Activated CD4-positive, alpha-beta T cell treated with anti-CD3 and anti-CD28 coated beads, Interleukin-2, amount 10 ng/mL, durations not matched to agents 24 days and 14 days (primary cell): Measurements from ENCODE around the gene UBA1. TPM values are rescaled to one million over a fixed set of nuclear protein-coding genes. Genes with fewer than 3 reads are reported as not detected.

Source experiments
- DNase-seq: peaks from one replicate; pipeline ENCODE4 v3.0.0; 2022
- H3K27ac Mint-ChIP-seq: one replicate; pipeline ENCODE4 v1.8.0; 2022; ENCODE audit warnings: mild to moderate bottlenecking, mixed read lengths
- H3K27me3 Mint-ChIP-seq: one replicate; pipeline ENCODE4 v1.8.0; 2022; ENCODE audit warnings: mixed read lengths
- H3K36me3 Mint-ChIP-seq: one replicate; pipeline ENCODE4 v1.8.0; 2022; ENCODE audit warnings: low read depth, mild to moderate bottlenecking, mixed read lengths
- H3K4me1 Mint-ChIP-seq: one replicate; pipeline ENCODE4 v1.8.0; 2021; ENCODE audit warnings: mixed read lengths
- H3K4me3 Mint-ChIP-seq: one replicate; pipeline ENCODE4 v1.8.0; 2022; ENCODE audit warnings: mild to moderate bottlenecking, moderate library complexity, mixed read lengths
- H3K9me3 Mint-ChIP-seq: one replicate; pipeline ENCODE4 v1.8.0; 2021; ENCODE audit warnings: mixed read lengths
- intact Hi-C: fragments of 100-400 bp; cut with micrococcal nuclease; formaldehyde crosslinking; loops from one replicate; pipeline ENCODE4 v1.15.1; 2023
- total RNA-seq: library from RNA; stranded (reverse); gene quantifications from 2 replicates; pipeline ENCODE4 v1.2.3, GENCODE V29; 2022

Gene UBA1
- total RNA-seq, 1 donor from 2014 or later = 246 TPM

GRCh38 chrX:47158781-47159180 lies 34.8 kb upstream of the UBA1 start:
- no peaks in the 10 kb centered on the region for H3K27me3 Mint-ChIP-seq
- no peak overlapping the region for H3K4me3 Mint-ChIP-seq
- intact Hi-C loops = no loop called here
- H3K27ac Mint-ChIP-seq = no peak overlapping the region
- no peaks in the 10 kb centered on the region for H3K9me3 Mint-ChIP-seq
- peaks cover 2% of the 10 kb centered on the region for H3K4me1 Mint-ChIP-seq
- peaks cover 23% of the 10 kb centered on the region for H3K36me3 Mint-ChIP-seq
- DNase-seq = no peak

- Mint-ChIP-seq H3K27me3 (no peaks in the 10 kb centered on the region), H3K4me1 (peaks cover 2% of the 10 kb centered on the region), H3K9me3 (no peaks in the 10 kb centered on the region), H3K36me3 (peaks cover 30% of the 10 kb centered on the region), H3K27ac (no peak overlapping the region), H3K4me3 (no peak overlapping the region)
- intact Hi-C loops = no loop called here
- DNase-seq = no peak
These were observed 32.8 kb upstream of the UBA1 start for GRCh38 chrX:47160781-47161180.

GRCh38 chrX:47162927-47163583 lies 30.6 kb upstream of the UBA1 start:
- peaks cover 2% of the 10 kb centered on the region for H3K4me1 Mint-ChIP-seq
- H3K27ac Mint-ChIP-seq = no peak overlapping the region
- intact Hi-C loops = no loop called here
- H3K27me3 Mint-ChIP-seq = no peaks in the 10 kb centered on the region
- H3K4me3 Mint-ChIP-seq = no peak overlapping the region
- no peaks in the 10 kb centered on the region for H3K9me3 Mint-ChIP-seq
- peaks cover 18% of the 10 kb centered on the region for H3K36me3 Mint-ChIP-seq
- DNase-seq = no peak

- Mint-ChIP-seq H3K36me3 (peaks cover 23% of the 10 kb centered on the region), H3K9me3 (no peaks in the 10 kb centered on the region), H3K27me3 (no peaks in the 10 kb centered on the region), H3K4me1 (peaks cover 2% of the 10 kb centered on the region), H3K27ac (no peak overlapping the region), H3K4me3 (no peak overlapping the region)
- DNase-seq = no peak
- intact Hi-C loops = no loop called here
These were observed 29.2 kb upstream of the UBA1 start for GRCh38 chrX:47164420-47164819.

- H3K27me3 Mint-ChIP-seq = no peaks in the 10 kb centered on the region
- H3K4me1 Mint-ChIP-seq = peaks cover 2% of the 10 kb centered on the region
- no peak overlapping the region for H3K4me3 Mint-ChIP-seq
- intact Hi-C loops = no loop called here
- H3K27ac Mint-ChIP-seq = no peak overlapping the region
- H3K9me3 Mint-ChIP-seq = no peaks in the 10 kb centered on the region
- peaks cover 23% of the 10 kb centered on the region for H3K36me3 Mint-ChIP-seq
- no peak for DNase-seq
These were observed 27.5 kb upstream of the UBA1 start for GRCh38 chrX:47166126-47166525.

- no peaks in the 10 kb centered on the region for H3K27me3 Mint-ChIP-seq
- peak overlapping the region; percentile 59 for H3K27ac Mint-ChIP-seq
- no peaks in the 10 kb centered on the region for H3K4me1 Mint-ChIP-seq
- H3K9me3 Mint-ChIP-seq = no peaks in the 10 kb centered on the region
- H3K36me3 Mint-ChIP-seq = peaks cover 25% of the 10 kb centered on the region
- no peak overlapping the region for H3K4me3 Mint-ChIP-seq
- DNase-seq = no peak
- intact Hi-C loops = no loop called here
These were observed 25.0 kb upstream of the UBA1 start for GRCh38 chrX:47168495-47169073.

- Mint-ChIP-seq H3K9me3 (no peaks in the 10 kb centered on the region), H3K27ac (no peak overlapping the region), H3K27me3 (no peaks in the 10 kb centered on the region), H3K4me3 (no peak overlapping the region), H3K36me3 (peaks cover 23% of the 10 kb centered on the region), H3K4me1 (no peaks in the 10 kb centered on the region)
- intact Hi-C loops = no loop called here
- no peak for DNase-seq
These were observed 24.4 kb upstream of the UBA1 start for GRCh38 chrX:47169273-47169672.

- intact Hi-C loops = no loop called here
- no peak for DNase-seq
- no peaks in the 10 kb centered on the region for H3K9me3 Mint-ChIP-seq
- H3K4me3 Mint-ChIP-seq = no peak overlapping the region
- no peaks in the 10 kb centered on the region for H3K27me3 Mint-ChIP-seq
- H3K36me3 Mint-ChIP-seq = peaks cover 19% of the 10 kb centered on the region
- H3K27ac Mint-ChIP-seq = no peak overlapping the region
- H3K4me1 Mint-ChIP-seq = no peaks in the 10 kb centered on the region
These were observed 23.7 kb upstream of the UBA1 start for GRCh38 chrX:47169726-47170515.

- no peak overlapping the region for H3K27ac Mint-ChIP-seq
- DNase-seq = no peak
- intact Hi-C loops = no loop called here
- no peaks in the 10 kb centered on the region for H3K9me3 Mint-ChIP-seq
- no peaks in the 10 kb centered on the region for H3K27me3 Mint-ChIP-seq
- H3K36me3 Mint-ChIP-seq = peaks cover 21% of the 10 kb centered on the region
- H3K4me1 Mint-ChIP-seq = no peaks in the 10 kb centered on the region
- no peak overlapping the region for H3K4me3 Mint-ChIP-seq
These were observed 22.6 kb upstream of the UBA1 start for GRCh38 chrX:47170861-47171692.

- intact Hi-C loops = no loop called here
- Mint-ChIP-seq H3K36me3 (peaks cover 28% of the 10 kb centered on the region), H3K4me3 (no peak overlapping the region), H3K27ac (no peak overlapping the region), H3K9me3 (no peaks in the 10 kb centered on the region), H3K27me3 (no peaks in the 10 kb centered on the region), H3K4me1 (no peaks in the 10 kb centered on the region)
- DNase-seq = no peak
These were observed 21.6 kb upstream of the UBA1 start for GRCh38 chrX:47171996-47172395.

GRCh38 chrX:47172549-47172948 lies 21.1 kb upstream of the UBA1 start:
- H3K36me3 Mint-ChIP-seq = peaks cover 28% of the 10 kb centered on the region
- DNase-seq = no peak
- H3K4me3 Mint-ChIP-seq = no peak overlapping the region
- H3K4me1 Mint-ChIP-seq = no peaks in the 10 kb centered on the region
- H3K27me3 Mint-ChIP-seq = no peaks in the 10 kb centered on the region
- H3K27ac Mint-ChIP-seq = no peak overlapping the region
- intact Hi-C loops = no loop called here
- H3K9me3 Mint-ChIP-seq = no peaks in the 10 kb centered on the region

- no peaks in the 10 kb centered on the region for H3K9me3 Mint-ChIP-seq
- peaks cover 32% of the 10 kb centered on the region for H3K36me3 Mint-ChIP-seq
- no peak overlapping the region for H3K27ac Mint-ChIP-seq
- H3K27me3 Mint-ChIP-seq = no peaks in the 10 kb centered on the region
- intact Hi-C loops = no loop called here
- DNase-seq = no peak
- no peaks in the 10 kb centered on the region for H3K4me1 Mint-ChIP-seq
- no peak overlapping the region for H3K4me3 Mint-ChIP-seq
These were observed 20.4 kb upstream of the UBA1 start for GRCh38 chrX:47172971-47173792.

- H3K27ac Mint-ChIP-seq = no peak overlapping the region
- no peaks in the 10 kb centered on the region for H3K27me3 Mint-ChIP-seq
- no peaks in the 10 kb centered on the region for H3K9me3 Mint-ChIP-seq
- no peaks in the 10 kb centered on the region for H3K4me1 Mint-ChIP-seq
- DNase-seq = no peak
- H3K4me3 Mint-ChIP-seq = no peak overlapping the region
- H3K36me3 Mint-ChIP-seq = peaks cover 32% of the 10 kb centered on the region
- intact Hi-C loops = no loop called here
These were observed 19.3 kb upstream of the UBA1 start for GRCh38 chrX:47174376-47174775.
